HG03175 (cell line): Measurements from ENCODE around the gene NOX4.
"Not testable (repeated sequence)": the region's sequence is repeated elsewhere in the genome, so short reads cannot be mapped to it uniquely, and the experiment has no call there.

Source experiments
- ATAC-seq: cut with Tn5 transposase; IDR thresholded peaks from one replicate; pipeline ENCODE4 v1.9.1; 2021; ENCODE audit warnings: mild to moderate bottlenecking, moderate library complexity; ENCODE audit not compliant: unreplicated experiment

NOX4 gene

GRCh38 chr11:89382986-89383385 is 108.2 kb downstream of the NOX4 start:
- not testable (repeated sequence) for ATAC-seq

GRCh38 chr11:89381094-89381493 is 110.1 kb downstream of the NOX4 start:
- ATAC-seq: no peak

- ATAC-seq: not testable (repeated sequence)
Measured at GRCh38 chr11:89379976-89380771, 111.0 kb downstream of the NOX4 start.

- not testable (repeated sequence) for ATAC-seq
Measured at GRCh38 chr11:89378986-89379385, 112.2 kb downstream of the NOX4 start.

- ATAC-seq: not testable (repeated sequence)
Measured at GRCh38 chr11:89369356-89369755, 121.8 kb downstream of the NOX4 start.

GRCh38 chr11:89364856-89365255 is 126.3 kb downstream of the NOX4 start:
- not testable (repeated sequence) for ATAC-seq

GRCh38 chr11:89361734-89362133 is 129.4 kb downstream of the NOX4 start:
- ATAC-seq: no peak

GRCh38 chr11:89359208-89359607 is 132.0 kb downstream of the NOX4 start:
- ATAC-seq: not testable (repeated sequence)

GRCh38 chr11:89358761-89359160 is 132.4 kb downstream of the NOX4 start:
- no peak for ATAC-seq

GRCh38 chr11:89355646-89356045 is 135.5 kb downstream of the NOX4 start:
- ATAC-seq: no peak

- not testable (repeated sequence) for ATAC-seq
Measured at GRCh38 chr11:89354513-89354912, 136.7 kb downstream of the NOX4 start.

GRCh38 chr11:89347071-89347470 is 144.1 kb downstream of the NOX4 start:
- no peak for ATAC-seq

GRCh38 chr11:89346601-89347000 is 144.6 kb downstream of the NOX4 start:
- no peak for ATAC-seq

GRCh38 chr11:89342880-89343572 is 148.1 kb downstream of the NOX4 start:
- ATAC-seq: not testable (repeated sequence)

- not testable (repeated sequence) for ATAC-seq
Measured at GRCh38 chr11:89340450-89340849, 150.7 kb downstream of the NOX4 start.

GRCh38 chr11:89338073-89338472 is 153.1 kb downstream of the NOX4 start:
- ATAC-seq: not testable (repeated sequence)

- ATAC-seq: not testable (repeated sequence)
Measured at GRCh38 chr11:89337100-89337650, 154.0 kb downstream of the NOX4 start.

- not testable (repeated sequence) for ATAC-seq
Measured at GRCh38 chr11:89333704-89334103, 157.5 kb downstream of the NOX4 start.

- not testable (repeated sequence) for ATAC-seq
Measured at GRCh38 chr11:89331940-89332339, 159.2 kb downstream of the NOX4 start.

- no peak for ATAC-seq
Measured at GRCh38 chr11:89327885-89328284, 163.3 kb downstream of the NOX4 start.

- ATAC-seq: no peak
Measured at GRCh38 chr11:89321401-89321800, 169.8 kb downstream of the NOX4 start.

- not testable (repeated sequence) for ATAC-seq
Measured at GRCh38 chr11:89310607-89311006, 180.6 kb downstream of the NOX4 start.
